A673 (cell line): ENCODE data around the gene TRPM3. TPM values are rescaled to one million over a fixed set of nuclear protein-coding genes. Genes with fewer than 3 reads are reported as not detected.

ENCODE experiments used
- BruUV-seq: library from RNA; stranded (reverse); fragments of 400-500 nt; replicated peaks from 2 replicates; lab custom pipeline; 2021; lab: Mats Ljungman, UMichigan
- CTCF ChIA-PET: fragments of 300-600 bp; sonication (Branson Sonifier 250); formaldehyde crosslinking; loops from one replicate; lab custom pipeline; 2022; ENCODE audit warnings: antibody characterized with exemption; lab: Charles Lee
- POLR2A ChIA-PET: fragments of 300-600 bp; sonication (Branson Sonifier 250); formaldehyde crosslinking; loops from one replicate; lab custom pipeline; 2022; ENCODE audit warnings: antibody characterized with exemption; ENCODE audit not compliant: low non-redundant PET; lab: Charles Lee
- DNase-seq: peaks from one replicate; pipeline ENCODE4 v3.0.0-alpha.2; 2015; ENCODE audit warnings: low spot score
- H3K27ac ChIP-seq: fragments of 200-600 bp; sonication (generic); 2 replicates; pipeline ENCODE4 v1.5.1; 2016; ENCODE audit warnings: mixed run types, low read depth, mild to moderate bottlenecking, mixed read lengths, antibody characterized with exemption, low read length; ENCODE audit not compliant: poor library complexity, severe bottlenecking
- H3K27me3 ChIP-seq: fragments of 200-600 bp; sonication (generic); replicated peaks from 2 replicates; pipeline ENCODE4 v1.6.1; 2017; ENCODE audit warnings: mixed run types, low read depth, mild to moderate bottlenecking, mixed read lengths, antibody characterized with exemption, low read length; ENCODE audit not compliant: insufficient read depth, poor library complexity
- H3K36me3 ChIP-seq: fragments of 200-600 bp; sonication (generic); 2 replicates; pipeline ENCODE4 v1.6.1; 2016; ENCODE audit warnings: mixed run types, mild to moderate bottlenecking, mixed read lengths, antibody characterized with exemption, low read length; ENCODE audit not compliant: insufficient read depth, poor library complexity, severe bottlenecking
- H3K4me1 ChIP-seq: fragments of 200-600 bp; sonication (generic); 2 replicates; pipeline ENCODE4 v1.6.1; 2017; ENCODE audit warnings: mixed run types, mild to moderate bottlenecking, mixed read lengths, antibody characterized with exemption, low read length; ENCODE audit not compliant: insufficient read depth, poor library complexity, severe bottlenecking
- H3K4me3 ChIP-seq: fragments of 200-600 bp; sonication (generic); 2 replicates; pipeline ENCODE4 v1.5.1; 2016; ENCODE audit warnings: low read depth, mixed run types, mild to moderate bottlenecking, mixed read lengths, low read length; ENCODE audit not compliant: poor library complexity, severe bottlenecking
- H3K9me3 ChIP-seq: fragments of 200-600 bp; sonication (generic); 2 replicates; pipeline ENCODE4 v1.6.1; 2016; ENCODE audit warnings: mixed run types, low read depth, mild to moderate bottlenecking, mixed read lengths, antibody characterized with exemption, low read length; ENCODE audit not compliant: poor library complexity, severe bottlenecking
- CTCF ChIP-seq: fragments of 300-800, 200-600 bp; sonication (generic); conservative IDR thresholded peaks from 2 replicates; pipeline ENCODE4 v1.5.1; 2017; ENCODE audit warnings: low read depth, mild to moderate bottlenecking, antibody characterized with exemption, low read length, moderate library complexity, mixed read lengths
- EZH2 ChIP-seq: fragments of 200-600 bp; sonication (generic); IDR thresholded peaks from 2 replicates; pipeline ENCODE4 v1.6.1; 2017; ENCODE audit warnings: borderline replicate concordance, low read depth, mild to moderate bottlenecking, mixed read lengths, antibody characterized with exemption, low read length; ENCODE audit not compliant: poor library complexity, severe bottlenecking
- intact Hi-C: fragments of 100-400 bp; cut with micrococcal nuclease; formaldehyde crosslinking; loops from one replicate; pipeline ENCODE4 v1.10.0; 2022; ENCODE audit not compliant: unreplicated experiment
- total RNA-seq: library from RNA; stranded (reverse); gene quantifications from 2 replicates; pipeline ENCODE4 v1.2.3, GENCODE V29; 2021

TRPM3 gene
- total RNA-seq, 1 experiment from 2014 or later, result not detected

GRCh38 chr9:70618784-70619183 lies 502.6 kb downstream of the TRPM3 start:
- Histone ChIP-seq H3K4me3 (no peak overlapping the region), H3K27ac (no peak overlapping the region), H3K27me3 (no peaks in the 10 kb centered on the region), H3K9me3 (no peaks in the 10 kb centered on the region), H3K36me3 (no peaks in the 10 kb centered on the region), H3K4me1 (peaks cover 2% of the 10 kb centered on the region)
- BruUV-seq, result no TSS peak
- CTCF ChIA-PET, result no interaction called here
- intact Hi-C loops, result no loop called here
- no peak for DNase-seq
- no peak for TF ChIP-seq EZH2
- TF ChIP-seq CTCF, result no peak
- POLR2A ChIA-PET, result no interaction called here

GRCh38 chr9:70617033-70617828 lies 504.2 kb downstream of the TRPM3 start:
- POLR2A ChIA-PET, result no interaction called here
- H3K4me3 ChIP-seq, result no peak overlapping the region
- no peak for DNase-seq
- no peaks in the 10 kb centered on the region for H3K36me3 ChIP-seq
- BruUV-seq, result no TSS peak
- intact Hi-C loops, result no loop called here
- H3K27me3 ChIP-seq, result no peaks in the 10 kb centered on the region
- H3K27ac ChIP-seq, result no peak overlapping the region
- CTCF ChIA-PET, result no interaction called here
- H3K9me3 ChIP-seq, result no peaks in the 10 kb centered on the region
- TF ChIP-seq EZH2 (no peak), CTCF (no peak)
- H3K4me1 ChIP-seq, result peaks cover 2% of the 10 kb centered on the region

DNA sequence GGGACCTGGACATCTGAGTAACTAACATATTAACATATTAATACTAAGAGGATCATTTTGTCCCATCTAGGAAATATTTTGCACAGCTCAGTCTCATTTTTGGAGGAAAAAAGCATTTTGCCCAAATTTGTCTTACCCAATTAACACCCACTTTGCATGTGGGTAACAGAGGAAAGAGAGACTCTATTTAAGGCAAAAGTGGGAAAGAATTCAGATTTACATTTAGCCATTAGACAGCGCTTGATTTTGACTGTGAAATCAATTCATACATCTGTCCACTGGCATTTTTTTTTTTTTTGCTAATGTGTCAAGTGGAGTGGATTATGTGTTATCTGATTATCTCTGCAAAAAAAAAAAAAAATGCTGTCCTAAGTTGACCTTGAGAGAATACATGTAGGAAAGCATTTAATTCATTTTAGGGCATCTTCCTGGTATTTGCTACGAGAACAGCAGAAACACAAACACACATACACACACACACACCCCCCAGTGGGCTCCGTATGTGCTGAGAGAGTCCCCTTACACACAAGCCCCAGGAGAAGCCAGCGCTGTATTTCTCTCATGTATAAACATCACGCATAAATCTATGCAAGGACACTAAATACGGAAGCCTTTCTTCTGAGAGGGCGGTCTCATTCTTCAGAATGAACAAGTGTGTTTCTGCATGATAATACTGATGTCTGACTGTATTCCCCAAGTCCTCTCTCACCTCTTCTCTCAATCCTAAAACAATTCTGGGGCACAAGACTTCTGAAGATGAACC lies 505.0 kb downstream of the TRPM3 start:
- intact Hi-C loops, result no loop called here
- Histone ChIP-seq H3K36me3 (no peaks in the 10 kb centered on the region), H3K4me3 (no peak overlapping the region), H3K4me1 (peaks cover 2% of the 10 kb centered on the region), H3K9me3 (no peaks in the 10 kb centered on the region), H3K27ac (no peak overlapping the region), H3K27me3 (no peaks in the 10 kb centered on the region)
- no peak for TF ChIP-seq EZH2
- no peak for TF ChIP-seq CTCF
- ChIA-PET CTCF (no interaction called here), POLR2A (no interaction called here)
- BruUV-seq, result no TSS peak
- DNase-seq, result no peak
